ENCODE results near the gene G6PC1. TPM values are rescaled to one million over a fixed set of nuclear protein-coding genes. Genes with fewer than 3 reads are reported as not detected.

G6PC1 gene
- total RNA-seq, 1 donor from 2014 or later: not detected

GRCh38 chr17:42901535-42902229 is 1.1 kb downstream of the G6PC1 start:
- no peaks in the 10 kb centered on the region for H3K9me3 ChIP-seq
- no peaks in the 10 kb centered on the region for H3K4me1 ChIP-seq
- no peaks in the 10 kb centered on the region for H3K36me3 ChIP-seq
- no peak for TF ChIP-seq CTCF (IDR thresholded peaks at IDR 0.05)
- H3K4me3 ChIP-seq: no peak overlapping the region
- ATAC-seq: no peak
- intact Hi-C loops (cut with DNase I): no loop called here
- no peaks in the 10 kb centered on the region for H3K27me3 ChIP-seq (ENCODE audit: low read depth)
- H3K27ac ChIP-seq: no peak overlapping the region
- no peak for DNase-seq

GRCh38 chr17:42904110-42904469 is 3.5 kb downstream of the G6PC1 start:
- no peak for TF ChIP-seq CTCF (IDR thresholded peaks at IDR 0.05)
- H3K4me1 ChIP-seq: no peaks in the 10 kb centered on the region
- no peak for DNase-seq

GRCh38 chr17:42906772-42907446 is 6.3 kb downstream of the G6PC1 start:
- DNase-seq (no peak), ATAC-seq (no peak)
- TF ChIP-seq CTCF (IDR thresholded peaks at IDR 0.05): no peak
- H3K27ac ChIP-seq: no peak overlapping the region
- no peaks in the 10 kb centered on the region for H3K36me3 ChIP-seq
- intact Hi-C loops (cut with DNase I): no loop called here
- H3K27me3 ChIP-seq (ENCODE audit: low read depth): no peaks in the 10 kb centered on the region
- no peaks in the 10 kb centered on the region for H3K4me1 ChIP-seq
- H3K9me3 ChIP-seq: no peaks in the 10 kb centered on the region
- no peak overlapping the region for H3K4me3 ChIP-seq

More at GRCh38 chr17:42904110-42904469, 3.5 kb downstream of the G6PC1 start:
- H3K27me3 ChIP-seq (ENCODE audit: low read depth): no peaks in the 10 kb centered on the region
- no peak overlapping the region for H3K4me3 ChIP-seq
- no peaks in the 10 kb centered on the region for H3K9me3 ChIP-seq
- H3K27ac ChIP-seq: no peak overlapping the region
- H3K36me3 ChIP-seq: no peaks in the 10 kb centered on the region
- intact Hi-C loops (cut with DNase I): no loop called here
- no peak for ATAC-seq

GRCh38 chr17:42908872-42909700 is 8.5 kb downstream of the G6PC1 start:
- no peak for DNase-seq
- H3K4me1 ChIP-seq: no peaks in the 10 kb centered on the region
- no peaks in the 10 kb centered on the region for H3K27me3 ChIP-seq (ENCODE audit: low read depth)
- no peak for ATAC-seq
- H3K27ac ChIP-seq: no peak overlapping the region
- H3K36me3 ChIP-seq: no peaks in the 10 kb centered on the region
- no peak for TF ChIP-seq CTCF (IDR thresholded peaks at IDR 0.05)
- no peak overlapping the region for H3K4me3 ChIP-seq
- H3K9me3 ChIP-seq: no peaks in the 10 kb centered on the region
- intact Hi-C loops (cut with DNase I): no loop called here

- no peak overlapping the region for H3K27ac ChIP-seq
- ATAC-seq (no peak), DNase-seq (no peak)
- H3K27me3 ChIP-seq (ENCODE audit: low read depth): no peaks in the 10 kb centered on the region
- no peak for TF ChIP-seq CTCF (IDR thresholded peaks at IDR 0.05)
- no peaks in the 10 kb centered on the region for H3K36me3 ChIP-seq
- peaks cover 14% of the 10 kb centered on the region for H3K4me1 ChIP-seq
- no peak overlapping the region for H3K4me3 ChIP-seq
- intact Hi-C loops (cut with DNase I): no loop called here
- no peaks in the 10 kb centered on the region for H3K9me3 ChIP-seq
Observed at GRCh38 chr17:42913522-42913921, 12.9 kb downstream of the G6PC1 start.
